HepG2 (cell line): Measurements from ENCODE around the gene DYNC2LI1. TPM values are rescaled to one million over a fixed set of nuclear protein-coding genes. Genes with fewer than 3 reads are reported as not detected.

Experiments
- ARNT ChIP-seq: fragments of 450-650 bp; IDR thresholded peaks from 2 replicates; pipeline ENCODE4 v1.6.1; 2017
- ATF3 ChIP-seq: sonication (generic); formaldehyde crosslinking; IDR thresholded peaks from 2 replicates; pipeline ENCODE4 v1.4.0; 2020; ENCODE audit warnings: missing genetic modification reagents
- ATF7-NPFF ChIP-seq: sonication (generic); formaldehyde crosslinking; IDR thresholded peaks from 2 replicates; pipeline ENCODE4 v1.8.1; 2023; ENCODE audit warnings: mild to moderate bottlenecking, low read depth, missing genetic modification reagents, moderate library complexity
- BCLAF1 ChIP-seq: fragments of 450-650 bp; IDR thresholded peaks from 2 replicates; pipeline ENCODE4 v1.6.1; 2017; ENCODE audit warnings: mild to moderate bottlenecking
- CBX5 ChIP-seq: sonication (generic); formaldehyde crosslinking; IDR thresholded peaks from 2 replicates; pipeline ENCODE4 v1.4.0; 2020; ENCODE audit warnings: missing genetic modification reagents, borderline replicate concordance
- CEBPB ChIP-seq: IDR thresholded peaks from 2 replicates; pipeline ENCODE4 v1.6.1; 2011; ENCODE audit warnings: low read depth, low read length, improper control_type of control experiment, borderline replicate concordance
- DNMT1 ChIP-seq: sonication (generic); formaldehyde crosslinking; IDR thresholded peaks from 2 replicates; pipeline ENCODE4 v1.5.1; 2020; ENCODE audit warnings: mild to moderate bottlenecking, missing genetic modification reagents
- MXD3 ChIP-seq: IDR thresholded peaks from 2 replicates; pipeline ENCODE4 v1.6.1; 2016; ENCODE audit warnings: mild to moderate bottlenecking, missing biosample characterization, missing genetic modification reagents
- PAWR ChIP-seq: sonication (generic); formaldehyde crosslinking; IDR thresholded peaks from 2 replicates; pipeline ENCODE4 v1.4.0; 2020; ENCODE audit warnings: missing genetic modification reagents, mild to moderate bottlenecking, borderline replicate concordance
- PLSCR1 ChIP-seq: sonication (generic); formaldehyde crosslinking; IDR thresholded peaks from 2 replicates; pipeline ENCODE4 v1.5.0; 2020; ENCODE audit warnings: missing genetic modification reagents, mild to moderate bottlenecking, borderline replicate concordance
- SAFB2 ChIP-seq: sonication (generic); formaldehyde crosslinking; IDR thresholded peaks from 2 replicates; pipeline ENCODE4 v1.5.1; 2020; ENCODE audit warnings: missing genetic modification reagents, low read depth, mild to moderate bottlenecking, borderline replicate concordance
- SMARCE1 ChIP-seq: fragments of 450-650 bp; IDR thresholded peaks from 2 replicates; pipeline ENCODE4 v1.6.1; 2017; ENCODE audit warnings: borderline replicate concordance
- SNRNP70 ChIP-seq: fragments of 200-400 bp; formaldehyde crosslinking; IDR thresholded peaks from 2 replicates; pipeline ENCODE4 v1.6.1; 2017; ENCODE audit warnings: mild to moderate bottlenecking, low read depth, low read length, moderate library complexity
- SRF ChIP-seq: IDR thresholded peaks from 2 replicates; pipeline ENCODE4 v1.6.1; 2011; ENCODE audit warnings: mild to moderate bottlenecking, low read depth, low read length, moderate library complexity
- SRSF9 ChIP-seq: fragments of 200-400 bp; formaldehyde crosslinking; IDR thresholded peaks from 2 replicates; pipeline ENCODE4 v1.6.1; 2018; ENCODE audit warnings: borderline replicate concordance, mild to moderate bottlenecking, low read depth, low read length; ENCODE audit not compliant: insufficient read depth, poor library complexity, severe bottlenecking
- TBX3 ChIP-seq: fragments of 450-650 bp; IDR thresholded peaks from 2 replicates; pipeline ENCODE4 v1.6.1; 2017; ENCODE audit warnings: antibody characterized with exemption, mild to moderate bottlenecking, inconsistent platforms, borderline replicate concordance
- YY1 ChIP-seq: IDR thresholded peaks from 2 replicates; pipeline ENCODE4 v1.6.1; 2011; ENCODE audit warnings: low read length, low read depth, moderate library complexity, mild to moderate bottlenecking; ENCODE audit not compliant: insufficient read depth, insufficient replicate concordance
- ZBED4 ChIP-seq: sonication (generic); formaldehyde crosslinking; IDR thresholded peaks from 2 replicates; pipeline ENCODE4 v1.4.0; 2020; ENCODE audit warnings: missing genetic modification reagents, borderline replicate concordance
- ZNF251 ChIP-seq: sonication (generic); formaldehyde crosslinking; IDR thresholded peaks from 2 replicates; pipeline ENCODE4 v1.9.0; 2021; ENCODE audit warnings: mild to moderate bottlenecking, missing genetic modification reagents
- ZNF564 ChIP-seq: sonication (generic); formaldehyde crosslinking; IDR thresholded peaks from 2 replicates; pipeline ENCODE4 v1.8.1; 2023; ENCODE audit warnings: mild to moderate bottlenecking, missing genetic modification reagents
- ZNF615 ChIP-seq: sonication (generic); formaldehyde crosslinking; IDR thresholded peaks from 2 replicates; pipeline ENCODE4 v1.5.0; 2020; ENCODE audit warnings: mild to moderate bottlenecking, missing genetic modification reagents, borderline replicate concordance
- polyA plus RNA-seq, 8 experiments: library from polyadenylated mRNA; depleted of rRNA in 3 of 8; stranded (reverse) in 7 of 8; unstranded in 1 of 8; fragments of >200 nt; fragmentation: Illumina TruSeq in 4 of 8; extraction: Trizol in 4 of 8; gene quantifications; 2 replicates each; pipeline versions ENCODE4 v1.2.1 to v1.2.3, GENCODE V29; 2011 to 2016; ENCODE audit warnings: low read depth in 4 of 8, missing spikeins in 1 of 8, mixed read lengths in 1 of 8; ENCODE audit not compliant: insufficient read depth in 1 of 8
- total RNA-seq, 5 experiments: library from RNA; depleted of rRNA; stranded (reverse); fragments of >200 nt; fragmentation: Illumina TruSeq; extraction: Trizol; gene quantifications; 2 replicates each; pipeline ENCODE4 v1.2.3, GENCODE V29; 2016; ENCODE audit warnings: low read depth in 1 of 5

DYNC2LI1 gene
- total and polyA plus RNA-seq, 2 of the 13 experiments (the other 11 are each of a cell fraction or from before 2014, with no cell fraction given) = 16.9 to 23.2 TPM

- no peak for TF ChIP-seq SMARCE1
- no peak for TF ChIP-seq PLSCR1 (CRISPR knock-in tag)
- TF ChIP-seq ZNF564 = no peak
- no peak for TF ChIP-seq PAWR (CRISPR knock-in tag)
- no peak for TF ChIP-seq ARNT
- TF ChIP-seq TBX3 = no peak
- 0 out of 2 replicates have a peak, but pooled peaks have one; percentile 29 for TF ChIP-seq SRF
- TF ChIP-seq ZNF251 (CRISPR knock-in tag) = no peak
- peak; percentile 24; the same call in 1 of the 2 replicates for TF ChIP-seq ATF3
- TF ChIP-seq CEBPB = no peak
- peak; percentile 72 for TF ChIP-seq ATF7-NPFF (CRISPR knock-in tag)
- TF ChIP-seq CBX5 (CRISPR knock-in tag) = peak; percentile 13; the same call in 1 of the 2 replicates
- no peak for TF ChIP-seq ZBED4 (CRISPR knock-in tag)
- peak; percentile 85 for TF ChIP-seq MXD3 (CRISPR knock-in tag)
- no peak for TF ChIP-seq BCLAF1
- TF ChIP-seq ZNF615 = peak; percentile 76; the same call in 1 of the 2 replicates
- no peak for TF ChIP-seq SRSF9
- no peak for TF ChIP-seq SNRNP70
- TF ChIP-seq DNMT1 (CRISPR knock-in tag) = no peak
- peak; percentile 58; the same call in 1 of the 2 replicates for TF ChIP-seq SAFB2 (CRISPR knock-in tag)
- peak; percentile 67 for TF ChIP-seq YY1
Measured at GRCh38 chr2:43773876-43774613, at the start of gene DYNC2LI1 (continued).
